Measurements from ENCODE around the gene PSMD3. TPM values are rescaled to one million over a fixed set of nuclear protein-coding genes. Genes with fewer than 3 reads are reported as not detected.
A peak's percentile ranks its signal among the peaks of the same experiment; 100 is the strongest.

Gene PSMD3
- total and polyA plus RNA-seq, 4 donors: 30.7 to 80.7 (median 66.3) TPM

- peak overlapping the region in 1 of 2 donors; percentile 4 for H3K27ac ChIP-seq (ENCODE audit: low read depth in 1 of 2, low read length in 2 of 2)
- WGBS: 20% methylated on average over 6 of the region's 6 CpGs
- TF ChIP-seq YY1 (IDR thresholded peaks at IDR 0.05): no peak
- TF ChIP-seq SP1 (IDR thresholded peaks at IDR 0.05): peak; percentile 64
- peak; percentile 50 to 71 for TF ChIP-seq HNF4A (conservative IDR thresholded peaks at IDR 0.05)
- no peak for TF ChIP-seq GABPA (IDR thresholded peaks at IDR 0.05 in 1 of 2, conservative IDR thresholded peaks at IDR 0.05 in 1 of 2)
- peak; percentile 62 for TF ChIP-seq NR2F2 (IDR thresholded peaks at IDR 0.05)
- peak in 1 of 2 donors; percentile 29 for TF ChIP-seq RAD21 (IDR thresholded peaks at IDR 0.05)
- TF ChIP-seq CTCF (IDR thresholded peaks at IDR 0.05; ENCODE audit: low read depth, low read length, missing input control): no peak
- peak; percentile 88 to 89 for TF ChIP-seq RXRA (IDR thresholded peaks at IDR 0.05)
- no peak for TF ChIP-seq REST (IDR thresholded peaks at IDR 0.05)
- no peak for TF ChIP-seq EGR1 (IDR thresholded peaks at IDR 0.05; ENCODE audit: low read depth in 2 of 2)
- no peak for TF ChIP-seq TAF1 (conservative IDR thresholded peaks at IDR 0.05)
These were observed 16.2 kb downstream of the PSMD3 start for GRCh38 chr17:39996800-39997199.

GRCh38 chr17:39997543-39997942, 16.9 kb downstream of the PSMD3 start:
- H3K27ac ChIP-seq (ENCODE audit: low read depth in 1 of 2, low read length in 2 of 2): peak overlapping the region in 1 of 2 donors; percentile 4
- no peak for TF ChIP-seq REST (IDR thresholded peaks at IDR 0.05)
- peaks cover 0 to 20% (median 13%) of the 10 kb centered on the region in 4 donors for H3K4me1 ChIP-seq (ENCODE audit: control insufficient read depth in 4 of 4, insufficient read depth in 4 of 4, low read length in 3 of 4)
- 88% methylated on average over 4 of the region's 4 CpGs for WGBS
- DNase-seq (ENCODE audit: low spot score): no peak
- no peaks in the 10 kb centered on the region for H3K27me3 ChIP-seq (ENCODE audit: control insufficient read depth in 4 of 4, insufficient read depth in 4 of 4, low read length in 3 of 4)
- peaks cover 13 to 41% (median 32%) of the 10 kb centered on the region in 4 donors for H3K36me3 ChIP-seq (ENCODE audit: control insufficient read depth in 4 of 4, insufficient read depth in 3 of 4, low read depth in 1 of 4, low read length in 3 of 4)
- no peak overlapping the region for H3K4me3 ChIP-seq (ENCODE audit: low read depth in 1 of 3, low read length in 3 of 3)
- no peak overlapping the region for H3K9ac ChIP-seq (ENCODE audit: low read depth in 1 of 2, low read length in 2 of 2)
- no peaks in the 10 kb centered on the region for H3K9me3 ChIP-seq (ENCODE audit: control insufficient read depth in 4 of 4, low read length in 3 of 4)

More at GRCh38 chr17:39996800-39997199, 16.2 kb downstream of the PSMD3 start:
- H3K9ac ChIP-seq (ENCODE audit: low read depth in 1 of 2, low read length in 2 of 2): no peak overlapping the region
- peaks cover 0 to 22% (median 13%) of the 10 kb centered on the region in 4 donors for H3K4me1 ChIP-seq (ENCODE audit: control insufficient read depth in 4 of 4, insufficient read depth in 4 of 4, low read length in 3 of 4)
- no peaks in the 10 kb centered on the region for H3K27me3 ChIP-seq (ENCODE audit: control insufficient read depth in 4 of 4, insufficient read depth in 4 of 4, low read length in 3 of 4)
- peaks cover 13 to 48% (median 36%) of the 10 kb centered on the region in 4 donors for H3K36me3 ChIP-seq (ENCODE audit: control insufficient read depth in 4 of 4, insufficient read depth in 3 of 4, low read depth in 1 of 4, low read length in 3 of 4)
- no peak overlapping the region for H3K4me3 ChIP-seq (ENCODE audit: low read depth in 1 of 3, low read length in 3 of 3)
- DNase-seq (ENCODE audit: low spot score): no peak
- no peaks in the 10 kb centered on the region for H3K9me3 ChIP-seq (ENCODE audit: control insufficient read depth in 4 of 4, low read length in 3 of 4)
